Measurements from ENCODE around the gene CNOT4. TPM values are rescaled to one million over a fixed set of nuclear protein-coding genes. Genes with fewer than 3 reads are reported as not detected.

CNOT4 gene
- total and polyA plus RNA-seq, 2 of the 13 experiments (the other 11 are each of a cell fraction or from before 2014, with no cell fraction given) = 7.4 to 8.4 TPM

- peak; percentile 72 for TF ChIP-seq TFE3 (CRISPR knock-in tag; IDR thresholded peaks at IDR 0.05)
- TF ChIP-seq ZNF260 (CRISPR knock-in tag; IDR thresholded peaks at IDR 0.05; ENCODE audit: borderline replicate concordance, low read depth) = no peak
- peak; percentile 63 for TF ChIP-seq GMEB2 (CRISPR knock-in tag; IDR thresholded peaks at IDR 0.05; ENCODE audit: low read depth)
- TF ChIP-seq ZNF367 (CRISPR knock-in tag; IDR thresholded peaks at IDR 0.05; ENCODE audit: borderline replicate concordance) = no peak
- peak; percentile 72; the same call in 1 of the 2 replicates for TF ChIP-seq DMAP1 (CRISPR knock-in tag; IDR thresholded peaks at IDR 0.05)
- TF ChIP-seq SP140L (CRISPR knock-in tag; IDR thresholded peaks at IDR 0.05; ENCODE audit: borderline replicate concordance) = 0 out of 2 replicates have a peak, but pooled peaks have one; percentile 56
- 0 out of 2 replicates have a peak, but pooled peaks have one; percentile 9 for TF ChIP-seq ZNF691 (CRISPR knock-in tag; IDR thresholded peaks at IDR 0.05; ENCODE audit: borderline replicate concordance, low read depth)
- no peak for TF ChIP-seq NR3C1 (CRISPR knock-in tag; IDR thresholded peaks at IDR 0.05)
- TF ChIP-seq ATF3 (CRISPR knock-in tag; IDR thresholded peaks at IDR 0.05) = no peak
- TF ChIP-seq NKX3-1 (CRISPR knock-in tag; IDR thresholded peaks at IDR 0.05) = no peak
- peak; percentile 71 for TF ChIP-seq USF2 (IDR thresholded peaks at IDR 0.05; ENCODE audit: low read depth, low read length)
- TF ChIP-seq USF2 (CRISPR knock-in tag; IDR thresholded peaks at IDR 0.05; ENCODE audit: borderline replicate concordance) = peak; percentile 51
- peak; percentile 53; the same call in 1 of the 2 replicates for TF ChIP-seq YEATS4 (CRISPR knock-in tag; IDR thresholded peaks at IDR 0.05; ENCODE audit: borderline replicate concordance)
- TF ChIP-seq MAZ (IDR thresholded peaks at IDR 0.05; ENCODE audit: borderline replicate concordance, low read depth, low read length) = peak; percentile 90
- peak; percentile 88 for TF ChIP-seq MAZ (CRISPR knock-in tag; IDR thresholded peaks at IDR 0.05; ENCODE audit: low read depth)
- TF ChIP-seq PHF20 (CRISPR knock-in tag; IDR thresholded peaks at IDR 0.05) = peak; percentile 45; the same call in 1 of the 2 replicates
- TF ChIP-seq ZNF274 (CRISPR knock-in tag; IDR thresholded peaks at IDR 0.05) = no peak; the same call in 1 of the 2 replicates
- no peak; the same call in 1 of the 2 replicates for TF ChIP-seq PAXIP1 (CRISPR knock-in tag; conservative IDR thresholded peaks at IDR 0.05)
Observed at GRCh38 chr7:135509839-135510591, at the start of gene CNOT4 (continued).

All from HepG2 (cell line).